Measurements from ENCODE around the gene CPA4. TPM values are rescaled to one million over a fixed set of nuclear protein-coding genes. Genes with fewer than 3 reads are reported as not detected.

CPA4 gene
- polyA plus RNA-seq, 2 donors: 8.4 to 41.2 TPM

DNA sequence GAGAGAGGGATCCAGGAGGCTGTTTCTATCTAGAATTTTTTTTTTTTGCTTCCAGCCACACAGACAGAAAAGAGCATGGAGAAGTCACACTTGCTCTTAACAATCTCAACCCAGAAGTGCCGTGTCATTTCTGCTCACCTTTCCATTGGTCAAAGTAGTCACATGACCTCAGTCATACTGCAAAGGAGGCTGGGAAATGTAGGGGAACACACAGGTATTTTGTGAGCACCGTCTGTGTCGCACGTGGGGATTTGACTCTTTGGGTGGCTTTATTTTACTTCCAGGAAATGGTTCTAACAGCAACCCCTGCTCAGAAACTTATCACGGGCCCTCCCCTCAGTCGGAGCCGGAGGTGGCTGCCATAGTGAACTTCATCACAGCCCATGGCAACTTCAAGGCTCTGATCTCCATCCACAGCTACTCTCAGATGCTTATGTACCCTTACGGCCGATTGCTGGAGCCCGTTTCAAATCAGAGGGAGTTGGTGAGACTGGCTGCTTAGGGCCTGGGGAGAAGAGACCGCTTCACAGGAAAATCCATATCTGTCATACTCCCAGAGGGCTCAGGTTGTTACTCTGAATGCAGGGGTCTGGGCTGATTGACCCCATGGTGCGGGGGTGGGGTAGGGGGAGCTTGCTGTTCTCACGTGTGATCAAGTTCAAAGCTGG lies 74.3 kb downstream of the CPA4 start:
- Histone ChIP-seq H3K4me3 (ENCODE audit: low read depth in 1 of 2, low read length in 2 of 2) (no peak overlapping the region), H3K4me1 (ENCODE audit: control insufficient read depth in 2 of 2, insufficient read depth in 2 of 2, low read length in 1 of 2) (peaks cover 8 to 16% of the 10 kb centered on the region in 2 donors), H3K27ac (ENCODE audit: low read depth in 2 of 2, low read length in 1 of 2) (no peak overlapping the region), H3K27me3 (ENCODE audit: control insufficient read depth in 1 of 2, insufficient read depth in 2 of 2, low read length in 2 of 2) (no peaks in the 10 kb centered on the region), H3K9me3 (ENCODE audit: control insufficient read depth in 2 of 2, insufficient read depth in 1 of 2, low read depth in 1 of 2, low read length in 1 of 2) (no peaks in the 10 kb centered on the region), H3K36me3 (ENCODE audit: control insufficient read depth in 2 of 2, insufficient read depth in 2 of 2, low read length in 1 of 2) (no peaks in the 10 kb centered on the region)
- WGBS, 2 donors: 87 to 93% methylated on average over 13 of the region's 13 CpGs

- peaks cover 10 to 16% of the 10 kb centered on the region in 2 donors for H3K4me1 ChIP-seq (ENCODE audit: control insufficient read depth in 2 of 2, insufficient read depth in 2 of 2, low read length in 1 of 2)
- no peaks in the 10 kb centered on the region for H3K36me3 ChIP-seq (ENCODE audit: control insufficient read depth in 2 of 2, insufficient read depth in 2 of 2, low read length in 1 of 2)
- H3K4me3 ChIP-seq (ENCODE audit: low read depth in 1 of 2, low read length in 2 of 2): no peak overlapping the region
- whole genome bisulfite sequencing, 2 donors: 85 to 91% methylated on average over 19 of the region's 19 CpGs
- H3K27me3 ChIP-seq (ENCODE audit: control insufficient read depth in 1 of 2, insufficient read depth in 2 of 2, low read length in 2 of 2): no peaks in the 10 kb centered on the region
- H3K27ac ChIP-seq (ENCODE audit: low read depth in 2 of 2, low read length in 1 of 2): no peak overlapping the region
- no peaks in the 10 kb centered on the region for H3K9me3 ChIP-seq (ENCODE audit: control insufficient read depth in 2 of 2, insufficient read depth in 1 of 2, low read depth in 1 of 2, low read length in 1 of 2)
These were observed 75.1 kb downstream of the CPA4 start for GRCh38 chr7:130367836-130368746.

GRCh38 chr7:130369110-130369711 lies 76.2 kb downstream of the CPA4 start:
- WGBS, 2 donors: 35 to 44% methylated on average over 10 of the region's 10 CpGs
- H3K9me3 ChIP-seq (ENCODE audit: control insufficient read depth in 2 of 2, insufficient read depth in 1 of 2, low read depth in 1 of 2, low read length in 1 of 2): no peaks in the 10 kb centered on the region
- no peak overlapping the region for H3K4me3 ChIP-seq (ENCODE audit: low read depth in 1 of 2, low read length in 2 of 2)
- H3K27ac ChIP-seq (ENCODE audit: low read depth in 2 of 2, low read length in 1 of 2): peak overlapping the region in 1 of 2 donors; percentile 24
- no peaks in the 10 kb centered on the region for H3K36me3 ChIP-seq (ENCODE audit: control insufficient read depth in 2 of 2, insufficient read depth in 2 of 2, low read length in 1 of 2)
- H3K27me3 ChIP-seq (ENCODE audit: control insufficient read depth in 1 of 2, insufficient read depth in 2 of 2, low read length in 2 of 2): no peaks in the 10 kb centered on the region
- peaks cover 10 to 25% of the 10 kb centered on the region in 2 donors for H3K4me1 ChIP-seq (ENCODE audit: control insufficient read depth in 2 of 2, insufficient read depth in 2 of 2, low read length in 1 of 2)

- Histone ChIP-seq H3K9me3 (ENCODE audit: control insufficient read depth in 2 of 2, insufficient read depth in 1 of 2, low read depth in 1 of 2, low read length in 1 of 2) (no peaks in the 10 kb centered on the region), H3K27ac (ENCODE audit: low read depth in 2 of 2, low read length in 1 of 2) (no peak overlapping the region), H3K4me1 (ENCODE audit: control insufficient read depth in 2 of 2, insufficient read depth in 2 of 2, low read length in 1 of 2) (peaks cover 10 to 28% of the 10 kb centered on the region in 2 donors)
These were observed 77.0 kb downstream of the CPA4 start for GRCh38 chr7:130369831-130370550.

DNA sequence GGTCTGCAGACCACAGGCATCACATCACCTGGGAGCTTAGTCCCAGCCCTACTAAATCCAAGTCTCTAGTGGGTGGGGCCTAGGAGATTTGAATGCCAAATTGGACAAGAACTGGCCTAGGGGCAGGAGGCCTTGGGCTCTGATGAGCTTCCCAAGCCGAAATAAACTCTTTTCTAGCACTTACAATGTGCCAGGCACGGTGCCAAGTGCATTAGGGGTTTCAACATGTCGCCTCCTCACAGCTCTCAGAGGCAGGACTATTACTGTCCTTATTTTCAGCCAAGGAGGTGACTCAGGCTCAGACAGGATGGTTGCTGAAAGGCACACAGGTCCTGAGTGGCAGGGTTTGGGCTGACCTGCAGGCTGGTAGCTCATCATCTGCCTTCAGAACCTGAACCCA lies 78.1 kb downstream of the CPA4 start:
- WGBS, 2 donors: 38 to 40% methylated on average over 3 of the region's 3 CpGs
- Histone ChIP-seq H3K27ac (ENCODE audit: low read depth in 2 of 2, low read length in 1 of 2) (peak overlapping the region; percentile 17 to 53), H3K4me3 (ENCODE audit: low read depth in 1 of 2, low read length in 2 of 2) (no peak overlapping the region), H3K27me3 (ENCODE audit: control insufficient read depth in 1 of 2, insufficient read depth in 2 of 2, low read length in 2 of 2) (no peaks in the 10 kb centered on the region), H3K36me3 (ENCODE audit: control insufficient read depth in 2 of 2, insufficient read depth in 2 of 2, low read length in 1 of 2) (no peaks in the 10 kb centered on the region), H3K4me1 (ENCODE audit: control insufficient read depth in 2 of 2, insufficient read depth in 2 of 2, low read length in 1 of 2) (peaks cover 10 to 28% of the 10 kb centered on the region in 2 donors), H3K9me3 (ENCODE audit: control insufficient read depth in 2 of 2, insufficient read depth in 1 of 2, low read depth in 1 of 2, low read length in 1 of 2) (peaks cover 0 to 3% of the 10 kb centered on the region in 2 donors)

More at GRCh38 chr7:130369831-130370550, 77.0 kb downstream of the CPA4 start:
- WGBS, 2 donors: 53 to 64% methylated on average over 3 of the region's 3 CpGs
- no peaks in the 10 kb centered on the region for H3K36me3 ChIP-seq (ENCODE audit: control insufficient read depth in 2 of 2, insufficient read depth in 2 of 2, low read length in 1 of 2)
- H3K27me3 ChIP-seq (ENCODE audit: control insufficient read depth in 1 of 2, insufficient read depth in 2 of 2, low read length in 2 of 2): no peaks in the 10 kb centered on the region
- no peak overlapping the region for H3K4me3 ChIP-seq (ENCODE audit: low read depth in 1 of 2, low read length in 2 of 2)

DNA sequence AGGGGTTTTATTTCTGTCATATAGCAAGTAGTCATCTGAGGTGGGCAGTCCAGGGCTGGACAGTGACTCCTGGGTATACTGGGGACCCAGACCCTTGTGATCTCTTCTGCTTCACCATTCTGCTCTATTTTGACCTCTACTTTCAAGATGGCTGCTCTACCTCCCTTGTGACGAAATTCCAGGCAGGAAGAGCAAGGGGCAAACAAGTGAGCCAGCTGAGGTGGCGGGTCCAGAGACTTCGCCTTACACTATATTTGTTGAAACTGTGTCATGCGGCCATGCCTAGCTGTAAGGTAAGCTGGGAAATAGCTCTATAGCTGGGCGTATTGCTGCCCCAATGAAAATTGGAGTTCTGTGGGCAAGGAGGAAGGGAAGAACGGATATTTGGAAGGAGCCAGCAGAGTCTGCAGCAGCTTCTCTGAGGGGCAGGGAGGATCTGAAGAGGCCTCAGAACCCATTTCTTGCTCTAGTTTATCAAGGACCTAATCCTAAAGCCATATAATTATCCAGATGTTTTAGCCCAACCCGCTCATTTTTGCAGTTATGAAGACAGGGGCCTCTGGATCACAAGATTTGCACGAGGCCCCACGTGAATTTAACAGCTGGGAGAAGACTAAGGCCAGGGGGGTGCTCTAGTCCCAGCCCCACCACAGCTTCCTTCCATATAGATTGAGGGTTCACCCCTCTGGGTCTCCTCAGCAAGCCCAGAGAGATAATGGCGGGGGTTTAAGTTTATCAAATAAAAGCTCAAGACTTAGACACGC lies 79.6 kb downstream of the CPA4 start:
- H3K36me3 ChIP-seq (ENCODE audit: control insufficient read depth in 2 of 2, insufficient read depth in 2 of 2, low read length in 1 of 2): no peaks in the 10 kb centered on the region
- H3K27ac ChIP-seq (ENCODE audit: low read depth in 2 of 2, low read length in 1 of 2): peak overlapping the region; percentile 53 to 73
- no peaks in the 10 kb centered on the region for H3K27me3 ChIP-seq (ENCODE audit: control insufficient read depth in 1 of 2, insufficient read depth in 2 of 2, low read length in 2 of 2)
- H3K4me1 ChIP-seq (ENCODE audit: control insufficient read depth in 2 of 2, insufficient read depth in 2 of 2, low read length in 1 of 2): peaks cover 10 to 28% of the 10 kb centered on the region in 2 donors
- no peak overlapping the region for H3K4me3 ChIP-seq (ENCODE audit: low read depth in 1 of 2, low read length in 2 of 2)
- 83 to 85% methylated on average over 11 of the region's 11 CpGs for WGBS, 2 donors
- H3K9me3 ChIP-seq (ENCODE audit: control insufficient read depth in 2 of 2, insufficient read depth in 1 of 2, low read depth in 1 of 2, low read length in 1 of 2): peaks cover 0 to 7% of the 10 kb centered on the region in 2 donors

Other genes starting within 250 kb of the CPA4 start
- gene ZC3HC1, start 241.8 kb upstream of the CPA4 start, polyA plus RNA-seq: 1 to 10 TPM; 6.5 to 7.2 TPM
- 1 to 10 TPM; 6.6 to 7.3 TPM for gene KLHDC10, start 222.6 kb upstream of the CPA4 start, polyA plus RNA-seq
- gene TMEM209, start 87.8 kb upstream of the CPA4 start, polyA plus RNA-seq: 1 to 10 TPM; 4.0 to 4.2 TPM
- not detected for gene SSMEM1, start 85.3 kb upstream of the CPA4 start, polyA plus RNA-seq
- gene CPA2, start 26.3 kb upstream of the CPA4 start, polyA plus RNA-seq: under 1 TPM; 0.14 to 0.37 TPM
- gene CPA5, start 51.7 kb downstream of the CPA4 start, polyA plus RNA-seq: under 1 TPM; 0.01 to 0.04 TPM
- 1 to 10 TPM in 1 of 2 donors, under 1 TPM in 1; 0.20 to 1.1 TPM for gene CPA1, start 87.3 kb downstream of the CPA4 start, polyA plus RNA-seq
- gene CEP41, start 147.9 kb downstream of the CPA4 start, polyA plus RNA-seq: 1 to 10 TPM; 2.3 to 2.5 TPM
- gene MEST, start 198.9 kb downstream of the CPA4 start, polyA plus RNA-seq: 1 to 10 TPM; 4.8 to 8.6 TPM

All from esophagus (tissue), 2 donors.